Measurements from ENCODE around the gene ZNF320. TPM values are rescaled to one million over a fixed set of nuclear protein-coding genes. Genes with fewer than 3 reads are reported as not detected.
"Not testable (repeated sequence)": the region's sequence is repeated elsewhere in the genome, so short reads cannot be mapped to it uniquely, and the experiment has no call there.

ZNF320 gene
- total and polyA plus RNA-seq, 4 experiments from 2014 or later, result 2.8 to 15.6 (median 14.1) TPM; not detected in 1

GRCh38 chr19:52891336-52891735 is 6.1 kb downstream of the ZNF320 start:
- peaks cover 0 to 14% (median 6%) of the 10 kb centered on the region in 4 donors for H3K4me1 Mint-ChIP-seq
- Histone ChIP-seq H3K4me1 (ENCODE audit: insufficient read depth, low read length) (peaks cover under 1% of the 10 kb centered on the region), H3K4me3 (ENCODE audit: low read length in 2 of 2) (no peak overlapping the region), H3K27me3 (ENCODE audit: insufficient read depth, low read length) (no peaks in the 10 kb centered on the region), H3K27ac (ENCODE audit: low read depth, low read length) (no peak overlapping the region), H3K36me3 (ENCODE audit: insufficient read depth, low read length) (peaks cover 11% of the 10 kb centered on the region), H3K9me3 (ENCODE audit: control insufficient read depth in 1 of 2, low read length in 2 of 2) (no peaks in the 10 kb centered on the region)
- DNase-seq, result no peak
- POLR2A ChIA-PET (ENCODE audit: partially characterized antibody), result no interaction called here
- H3K4me3 Mint-ChIP-seq, result no peak overlapping the region
- H3K27me3 Mint-ChIP-seq, result no peaks in the 10 kb centered on the region
- no peak overlapping the region for H3K27ac Mint-ChIP-seq
- intact Hi-C loops (cut with micrococcal nuclease), result no loop called here
- H3K36me3 Mint-ChIP-seq, result peaks cover 64% of the 10 kb centered on the region in 2 donors
- CTCF ChIA-PET (ENCODE audit: partially characterized antibody), result no interaction called here
- peaks cover 0 to 29% (median 18%) of the 10 kb centered on the region in 8 donors for H3K9me3 Mint-ChIP-seq

GRCh38 chr19:52889931-52890330 is 7.5 kb downstream of the ZNF320 start:
- no peak overlapping the region for H3K27ac Mint-ChIP-seq
- ChIA-PET POLR2A (ENCODE audit: partially characterized antibody) (no interaction called here), CTCF (ENCODE audit: partially characterized antibody) (no interaction called here)
- peaks cover 0 to 34% (median 22%) of the 10 kb centered on the region in 8 donors for H3K9me3 Mint-ChIP-seq
- H3K4me1 Mint-ChIP-seq, result peaks cover 0 to 14% (median 6%) of the 10 kb centered on the region in 4 donors
- no peaks in the 10 kb centered on the region for H3K9me3 ChIP-seq (ENCODE audit: control insufficient read depth in 1 of 2, low read length in 2 of 2)
- H3K4me3 Mint-ChIP-seq, result no peak overlapping the region
- no peaks in the 10 kb centered on the region for H3K4me1 ChIP-seq (ENCODE audit: insufficient read depth, low read length)
- intact Hi-C loops (cut with micrococcal nuclease), result no loop called here
- H3K27ac ChIP-seq (ENCODE audit: low read depth, low read length), result no peak overlapping the region
- no peak for DNase-seq
- no peak overlapping the region for H3K4me3 ChIP-seq (ENCODE audit: low read length in 2 of 2)
- H3K36me3 Mint-ChIP-seq, result peaks cover 65 to 69% of the 10 kb centered on the region in 2 donors
- peaks cover 15% of the 10 kb centered on the region for H3K36me3 ChIP-seq (ENCODE audit: insufficient read depth, low read length)
- no peaks in the 10 kb centered on the region for H3K27me3 ChIP-seq (ENCODE audit: insufficient read depth, low read length)
- no peaks in the 10 kb centered on the region for H3K27me3 Mint-ChIP-seq

- ChIA-PET POLR2A (ENCODE audit: partially characterized antibody) (no interaction called here), CTCF (ENCODE audit: partially characterized antibody) (no interaction called here)
- peaks cover 0 to 43% (median 28%) of the 10 kb centered on the region in 8 donors for H3K9me3 Mint-ChIP-seq
- peaks cover 70 to 73% of the 10 kb centered on the region in 2 donors for H3K36me3 Mint-ChIP-seq
- Histone ChIP-seq H3K27me3 (ENCODE audit: insufficient read depth, low read length) (no peaks in the 10 kb centered on the region), H3K4me1 (ENCODE audit: insufficient read depth, low read length) (no peaks in the 10 kb centered on the region), H3K9me3 (ENCODE audit: control insufficient read depth in 1 of 2, low read length in 2 of 2) (no peaks in the 10 kb centered on the region), H3K4me3 (ENCODE audit: low read length in 2 of 2) (no peak overlapping the region), H3K36me3 (ENCODE audit: insufficient read depth, low read length) (peaks cover 23% of the 10 kb centered on the region), H3K27ac (ENCODE audit: low read depth, low read length) (no peak overlapping the region)
- H3K4me3 Mint-ChIP-seq, result no peak overlapping the region
- intact Hi-C loops (cut with micrococcal nuclease), result no loop called here
- H3K27me3 Mint-ChIP-seq, result no peaks in the 10 kb centered on the region
- peaks cover 0 to 11% (median 6%) of the 10 kb centered on the region in 4 donors for H3K4me1 Mint-ChIP-seq
- DNase-seq, result no peak
- no peak overlapping the region for H3K27ac Mint-ChIP-seq
Observed at GRCh38 chr19:52889076-52889475, 8.4 kb downstream of the ZNF320 start.

- no peaks in the 10 kb centered on the region for H3K4me1 ChIP-seq (ENCODE audit: insufficient read depth, low read length)
- intact Hi-C loops (cut with micrococcal nuclease), result no loop called here
- H3K36me3 ChIP-seq (ENCODE audit: insufficient read depth, low read length), result peaks cover 32% of the 10 kb centered on the region
- H3K27me3 ChIP-seq (ENCODE audit: insufficient read depth, low read length), result no peaks in the 10 kb centered on the region
- CTCF ChIA-PET (ENCODE audit: partially characterized antibody), result no interaction called here
- no peak for DNase-seq
- no peaks in the 10 kb centered on the region for H3K4me1 Mint-ChIP-seq
- H3K4me3 Mint-ChIP-seq, result no peak overlapping the region
- no peaks in the 10 kb centered on the region for H3K27me3 Mint-ChIP-seq
- H3K36me3 Mint-ChIP-seq, result peaks cover 62 to 76% of the 10 kb centered on the region in 2 donors
- H3K9me3 ChIP-seq (ENCODE audit: control insufficient read depth in 1 of 2, low read length in 2 of 2), result peaks cover 0 to 44% of the 10 kb centered on the region in 2 donors
- H3K27ac Mint-ChIP-seq, result no peak overlapping the region
- POLR2A ChIA-PET (ENCODE audit: partially characterized antibody), result no interaction called here
- H3K9me3 Mint-ChIP-seq, result peaks cover 3 to 85% (median 77%) of the 10 kb centered on the region in 8 donors
- no peak overlapping the region for H3K4me3 ChIP-seq (ENCODE audit: low read length in 2 of 2)
- no peak overlapping the region for H3K27ac ChIP-seq (ENCODE audit: low read depth, low read length)
Observed at GRCh38 chr19:52880895-52881389, 16.5 kb downstream of the ZNF320 start.

- peaks cover 0 to 11% of the 10 kb centered on the region in 2 donors for H3K9me3 ChIP-seq (ENCODE audit: control insufficient read depth in 1 of 2, low read length in 2 of 2)
- Mint-ChIP-seq H3K36me3 (peaks cover 8 to 20% of the 10 kb centered on the region in 2 donors), H3K9me3 (peaks cover 0 to 70% (median 42%) of the 10 kb centered on the region in 8 donors)
- intact Hi-C loops (cut with micrococcal nuclease); H3K27me3 ChIP-seq (ENCODE audit: insufficient read depth, low read length); POLR2A ChIA-PET (ENCODE audit: partially characterized antibody); H3K4me1 Mint-ChIP-seq; H3K4me3 Mint-ChIP-seq; H3K4me3 ChIP-seq (ENCODE audit: low read length in 2 of 2); DNase-seq; H3K4me1 ChIP-seq (ENCODE audit: insufficient read depth, low read length); H3K27me3 Mint-ChIP-seq; H3K27ac Mint-ChIP-seq; H3K27ac ChIP-seq (ENCODE audit: low read depth, low read length); CTCF ChIA-PET (ENCODE audit: partially characterized antibody); H3K36me3 ChIP-seq (ENCODE audit: insufficient read depth, low read length): not testable (repeated sequence)
Observed at GRCh38 chr19:52872996-52873395, 24.4 kb downstream of the ZNF320 start.

- Histone ChIP-seq H3K4me3 (ENCODE audit: low read length in 2 of 2) (no peak overlapping the region), H3K36me3 (ENCODE audit: insufficient read depth, low read length) (no peaks in the 10 kb centered on the region), H3K9me3 (ENCODE audit: control insufficient read depth in 1 of 2, low read length in 2 of 2) (no peaks in the 10 kb centered on the region), H3K4me1 (ENCODE audit: insufficient read depth, low read length) (no peaks in the 10 kb centered on the region), H3K27ac (ENCODE audit: low read depth, low read length) (no peak overlapping the region), H3K27me3 (ENCODE audit: insufficient read depth, low read length) (no peaks in the 10 kb centered on the region)
- ChIA-PET CTCF (ENCODE audit: partially characterized antibody) (no interaction called here), POLR2A (ENCODE audit: partially characterized antibody) (no interaction called here)
- H3K4me1 Mint-ChIP-seq, result no peaks in the 10 kb centered on the region
- intact Hi-C loops (cut with micrococcal nuclease), result no loop called here
- H3K27me3 Mint-ChIP-seq, result no peaks in the 10 kb centered on the region
- H3K4me3 Mint-ChIP-seq, result no peak overlapping the region
- H3K27ac Mint-ChIP-seq, result no peak overlapping the region
- no peak for DNase-seq
- peaks cover 0 to 60% (median 31%) of the 10 kb centered on the region in 8 donors for H3K9me3 Mint-ChIP-seq
- peaks cover 4 to 12% of the 10 kb centered on the region in 2 donors for H3K36me3 Mint-ChIP-seq
Observed at GRCh38 chr19:52871466-52871865, 26.0 kb downstream of the ZNF320 start.

GRCh38 chr19:52868031-52868430 is 29.4 kb downstream of the ZNF320 start:
- H3K9me3 ChIP-seq (ENCODE audit: control insufficient read depth in 1 of 2, low read length in 2 of 2); H3K36me3 ChIP-seq (ENCODE audit: insufficient read depth, low read length); H3K4me1 Mint-ChIP-seq; H3K27ac ChIP-seq (ENCODE audit: low read depth, low read length); intact Hi-C loops (cut with micrococcal nuclease); H3K27me3 ChIP-seq (ENCODE audit: insufficient read depth, low read length); H3K36me3 Mint-ChIP-seq; H3K27me3 Mint-ChIP-seq; H3K4me1 ChIP-seq (ENCODE audit: insufficient read depth, low read length); H3K27ac Mint-ChIP-seq; POLR2A ChIA-PET (ENCODE audit: partially characterized antibody); H3K4me3 ChIP-seq (ENCODE audit: low read length in 2 of 2); CTCF ChIA-PET (ENCODE audit: partially characterized antibody); H3K4me3 Mint-ChIP-seq; DNase-seq: not testable (repeated sequence)
- H3K9me3 Mint-ChIP-seq, result peaks cover 0 to 28% (median 9%) of the 10 kb centered on the region in 8 donors
